ENCODE results near the gene PCCA. TPM values are rescaled to one million over a fixed set of nuclear protein-coding genes. Genes with fewer than 3 reads are reported as not detected.

PCCA gene
- total RNA-seq, 1 donor from 2014 or later, result 3.6 TPM

DNA sequence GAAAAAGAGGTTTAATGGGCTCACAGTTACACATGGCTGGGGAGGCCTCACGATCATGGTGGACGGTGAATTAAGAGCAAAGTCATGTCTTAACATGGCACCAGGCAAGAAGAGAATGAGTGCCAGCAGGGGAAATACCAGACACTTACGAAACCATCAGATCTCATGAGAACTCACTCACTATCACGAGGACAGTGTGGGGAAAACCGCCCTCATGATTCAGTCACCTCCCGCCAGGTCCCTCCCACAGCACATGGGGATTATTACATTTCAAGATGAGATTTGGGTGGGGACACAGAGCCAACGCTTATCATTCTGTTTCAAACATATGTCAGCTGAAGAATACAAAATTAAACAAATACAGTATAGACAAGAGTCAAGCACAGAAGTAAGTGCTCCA lies 165.1 kb downstream of the PCCA start:
- no peaks in the 10 kb centered on the region for H3K27me3 ChIP-seq
- H3K9me3 ChIP-seq, result no peaks in the 10 kb centered on the region
- TF ChIP-seq, protein P1, sequence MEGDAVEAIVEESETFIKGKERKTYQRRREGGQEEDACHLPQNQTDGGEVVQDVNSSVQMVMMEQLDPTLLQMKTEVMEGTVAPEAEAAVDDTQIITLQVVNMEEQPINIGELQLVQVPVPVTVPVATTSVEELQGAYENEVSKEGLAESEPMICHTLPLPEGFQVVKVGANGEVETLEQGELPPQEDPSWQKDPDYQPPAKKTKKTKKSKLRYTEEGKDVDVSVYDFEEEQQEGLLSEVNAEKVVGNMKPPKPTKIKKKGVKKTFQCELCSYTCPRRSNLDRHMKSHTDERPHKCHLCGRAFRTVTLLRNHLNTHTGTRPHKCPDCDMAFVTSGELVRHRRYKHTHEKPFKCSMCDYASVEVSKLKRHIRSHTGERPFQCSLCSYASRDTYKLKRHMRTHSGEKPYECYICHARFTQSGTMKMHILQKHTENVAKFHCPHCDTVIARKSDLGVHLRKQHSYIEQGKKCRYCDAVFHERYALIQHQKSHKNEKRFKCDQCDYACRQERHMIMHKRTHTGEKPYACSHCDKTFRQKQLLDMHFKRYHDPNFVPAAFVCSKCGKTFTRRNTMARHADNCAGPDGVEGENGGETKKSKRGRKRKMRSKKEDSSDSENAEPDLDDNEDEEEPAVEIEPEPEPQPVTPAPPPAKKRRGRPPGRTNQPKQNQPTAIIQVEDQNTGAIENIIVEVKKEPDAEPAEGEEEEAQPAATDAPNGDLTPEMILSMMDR (IDR thresholded peaks at IDR 0.05), result no peak
- H3K27ac ChIP-seq, result no peak overlapping the region
- intact Hi-C loops (cut with DNase I), result no loop called here
- no peaks in the 10 kb centered on the region for H3K36me3 ChIP-seq
- no peak for DNase-seq (ENCODE audit: low spot score in 2 of 2)
- H3K4me3 ChIP-seq, result no peak overlapping the region
- H3K4me1 ChIP-seq, result no peaks in the 10 kb centered on the region

DNA sequence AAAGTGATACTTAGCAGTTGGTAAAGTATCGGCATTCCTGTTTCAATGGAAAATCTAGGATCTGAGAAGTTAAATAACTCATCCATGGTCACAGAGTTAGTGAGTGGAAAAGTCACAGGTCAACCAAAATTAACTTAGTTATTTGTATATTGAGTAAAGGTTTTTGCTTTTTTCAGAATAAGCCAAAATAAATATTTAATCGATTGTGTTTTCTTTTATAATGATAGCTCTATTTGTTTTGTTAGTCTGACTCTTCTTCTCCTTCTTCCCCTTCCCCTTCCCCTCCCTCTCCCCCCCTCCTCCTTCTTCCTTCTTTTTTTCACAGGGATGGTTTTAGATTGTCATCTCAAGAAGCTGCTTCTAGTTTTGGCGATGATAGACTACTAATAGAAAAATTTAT lies 173.5 kb downstream of the PCCA start:
- Histone ChIP-seq H3K9me3 (no peaks in the 10 kb centered on the region), H3K4me3 (no peak overlapping the region), H3K27ac (no peak overlapping the region), H3K27me3 (no peaks in the 10 kb centered on the region), H3K4me1 (no peaks in the 10 kb centered on the region), H3K36me3 (no peaks in the 10 kb centered on the region)
- intact Hi-C loops (cut with DNase I), result no loop called here
- no peak for DNase-seq (ENCODE audit: low spot score in 2 of 2)
- TF ChIP-seq, protein P1 (IDR thresholded peaks at IDR 0.05), result no peak

DNA sequence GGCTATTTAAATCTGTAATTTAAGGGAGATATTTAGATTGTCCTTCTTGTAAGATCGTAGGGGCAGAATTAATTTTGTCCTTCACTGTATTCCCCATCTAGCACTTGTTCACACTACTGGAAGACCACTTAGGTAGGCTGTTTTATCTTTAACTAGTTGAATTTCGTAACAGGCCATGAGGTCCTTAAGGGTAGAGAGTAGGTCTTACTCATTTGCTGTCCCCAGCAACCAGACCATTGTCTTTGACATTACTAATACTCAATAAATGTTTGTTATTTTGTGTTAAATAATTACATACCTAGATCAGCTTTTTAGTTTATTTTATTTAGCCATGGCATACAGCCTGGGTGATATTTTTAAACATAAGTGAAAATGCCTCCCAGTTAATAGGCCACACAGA lies 177.1 kb downstream of the PCCA start:
- intact Hi-C loops (cut with DNase I), result no loop called here
- no peak for DNase-seq (ENCODE audit: low spot score in 2 of 2)
- TF ChIP-seq, protein P1 (IDR thresholded peaks at IDR 0.05), result no peak

DNA sequence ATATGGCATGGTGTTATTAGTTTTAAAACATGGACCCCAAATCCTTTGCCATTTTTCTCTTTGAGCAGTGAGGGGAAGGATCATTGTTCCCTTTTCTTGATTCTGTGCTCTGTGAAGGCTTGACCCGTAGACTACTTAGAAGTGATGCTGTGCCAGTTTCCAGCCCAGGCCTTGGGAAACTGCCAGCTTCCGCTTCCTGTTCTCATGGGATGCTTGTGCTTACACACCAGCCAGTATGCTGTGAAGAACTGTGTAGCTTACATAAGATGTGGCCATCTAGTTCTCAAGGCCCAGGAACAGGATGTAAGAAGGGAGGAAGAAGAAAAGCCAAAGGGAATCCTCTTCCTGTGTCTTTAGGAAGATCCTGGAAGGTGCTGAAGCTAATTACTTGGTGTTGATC lies 180.9 kb downstream of the PCCA start:
- intact Hi-C loops (cut with DNase I), result no loop called here
- H3K36me3 ChIP-seq, result peaks cover 0 to 10% of the 10 kb centered on the region in 2 donors
- DNase-seq (ENCODE audit: low spot score in 2 of 2), result peak; percentile 15 to 74

More for the DNA sequence above, 177.1 kb downstream of the PCCA start:
- no peak overlapping the region for H3K27ac ChIP-seq
- no peak overlapping the region for H3K4me3 ChIP-seq
- no peaks in the 10 kb centered on the region for H3K9me3 ChIP-seq
- no peaks in the 10 kb centered on the region for H3K27me3 ChIP-seq
- H3K4me1 ChIP-seq, result no peaks in the 10 kb centered on the region
- peaks cover 0 to 5% of the 10 kb centered on the region in 2 donors for H3K36me3 ChIP-seq

DNA sequence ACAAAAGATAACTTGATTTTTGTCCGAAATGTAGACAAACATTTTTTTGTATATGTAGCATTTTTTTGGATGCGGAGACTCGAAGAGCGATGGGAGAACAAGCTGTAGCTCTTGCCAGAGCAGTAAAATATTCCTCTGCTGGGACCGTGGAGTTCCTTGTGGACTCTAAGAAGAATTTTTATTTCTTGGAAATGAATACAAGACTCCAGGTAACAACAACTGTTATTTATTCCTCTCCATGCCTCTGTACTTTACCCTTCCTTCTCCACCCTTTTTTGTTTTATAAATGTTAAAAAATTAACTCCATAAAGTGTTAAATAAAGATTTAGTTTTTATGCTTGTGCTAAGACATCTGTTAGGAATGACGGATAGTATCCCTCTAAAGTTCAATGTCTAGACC lies 184.2 kb downstream of the PCCA start:
- Histone ChIP-seq H3K27ac (no peak overlapping the region), H3K9me3 (no peaks in the 10 kb centered on the region), H3K27me3 (no peaks in the 10 kb centered on the region), H3K4me1 (no peaks in the 10 kb centered on the region), H3K36me3 (peaks cover 0 to 10% of the 10 kb centered on the region in 2 donors), H3K4me3 (no peak overlapping the region)
- no peak for DNase-seq (ENCODE audit: low spot score in 2 of 2)
- intact Hi-C loops (cut with DNase I), result no loop called here
- TF ChIP-seq, protein P1 (IDR thresholded peaks at IDR 0.05), result no peak

More for the DNA sequence above, 180.9 kb downstream of the PCCA start:
- Histone ChIP-seq H3K4me3 (no peak overlapping the region), H3K27me3 (no peaks in the 10 kb centered on the region), H3K4me1 (no peaks in the 10 kb centered on the region), H3K27ac (no peak overlapping the region), H3K9me3 (no peaks in the 10 kb centered on the region)
- TF ChIP-seq, protein P1 (IDR thresholded peaks at IDR 0.05), result no peak

DNA sequence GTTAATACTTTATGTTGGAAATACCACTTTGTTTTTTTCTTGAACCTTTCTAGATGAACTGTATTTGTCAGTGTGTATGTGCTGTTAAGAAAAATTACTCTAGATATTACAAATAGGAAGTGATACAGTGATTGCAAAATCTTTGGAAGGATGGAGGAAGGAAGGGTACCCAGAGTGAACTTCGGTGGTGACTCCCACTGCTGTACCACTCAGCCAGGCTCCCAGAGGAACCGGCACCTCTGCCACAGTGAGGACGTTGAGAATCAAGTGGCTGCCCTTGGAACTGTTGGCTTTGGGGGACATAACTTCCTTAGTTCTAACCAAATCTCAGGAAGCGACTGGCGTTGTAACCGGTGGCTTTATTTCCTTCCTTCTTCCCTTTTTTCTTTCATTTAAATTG lies 184.7 kb downstream of the PCCA start:
- TF ChIP-seq, protein P1 (IDR thresholded peaks at IDR 0.05), result no peak
- Histone ChIP-seq H3K27ac (no peak overlapping the region), H3K9me3 (no peaks in the 10 kb centered on the region), H3K36me3 (peaks cover 0 to 10% of the 10 kb centered on the region in 2 donors), H3K4me3 (no peak overlapping the region), H3K4me1 (no peaks in the 10 kb centered on the region), H3K27me3 (no peaks in the 10 kb centered on the region)
- intact Hi-C loops (cut with DNase I), result no loop called here
- DNase-seq (ENCODE audit: low spot score in 2 of 2), result no peak
